KBM-7 (cell line): ENCODE measurements around the gene MARK2.
"Not testable (repeated sequence)": the region's sequence is repeated elsewhere in the genome, so short reads cannot be mapped to it uniquely, and the experiment has no call there.

ENCODE experiments used
- DNase-seq: peaks from one replicate; pipeline ENCODE4 v3.0.0-alpha.2; 2015
- in situ Hi-C: fragments of 300-500 bp; cut with MboI; formaldehyde crosslinking; loops from 2 replicates; pipeline ENCODE4 v1.14.3; 2020; ENCODE audit warnings: low sequenced_read_pairs, low pct_unique_long_range_greater_than_20kb, mixed read lengths

Gene MARK2

GRCh38 chr11:63847363-63847762 is 8.5 kb downstream of the MARK2 start:
- no peak for DNase-seq
- in situ Hi-C loops, result loop anchor here (10.0 kb wide), 1 partner anchor 47 kb away; no protein-coding TSS in a partner anchor

- DNase-seq, result no peak
- in situ Hi-C loops, result loop anchor here (10.0 kb wide), 1 partner anchor 45 kb away; no protein-coding TSS in a partner anchor
These were observed 10.8 kb downstream of the MARK2 start for GRCh38 chr11:63849691-63850090.

GRCh38 chr11:63850920-63851319 is 12.0 kb downstream of the MARK2 start:
- in situ Hi-C loops, result no loop called here
- no peak for DNase-seq

- in situ Hi-C loops, result no loop called here
These were observed 12.5 kb downstream of the MARK2 start for GRCh38 chr11:63851364-63851763.

GRCh38 chr11:63853476-63853875 is 14.6 kb downstream of the MARK2 start:
- DNase-seq, result no peak
- in situ Hi-C loops, result no loop called here

More at GRCh38 chr11:63851364-63851763, 12.5 kb downstream of the MARK2 start:
- no peak for DNase-seq

- no peak for DNase-seq
- in situ Hi-C loops, result no loop called here
These were observed 15.8 kb downstream of the MARK2 start for GRCh38 chr11:63854696-63855095.

- in situ Hi-C loops, result no loop called here
- DNase-seq, result no peak
These were observed 17.1 kb downstream of the MARK2 start for GRCh38 chr11:63855975-63856374.

GRCh38 chr11:63858628-63859550 is 20.0 kb downstream of the MARK2 start:
- DNase-seq, result peak; percentile 31
- in situ Hi-C loops, result no loop called here

- peak; percentile 49 for DNase-seq
- in situ Hi-C loops, result no loop called here
These were observed 24.0 kb downstream of the MARK2 start for GRCh38 chr11:63862923-63863322.

GRCh38 chr11:63863620-63864019 is 24.7 kb downstream of the MARK2 start:
- in situ Hi-C loops, DNase-seq: not testable (repeated sequence)

- peak; percentile 57 for DNase-seq
- in situ Hi-C loops, result no loop called here
These were observed 27.3 kb downstream of the MARK2 start for GRCh38 chr11:63866211-63866610.

GRCh38 chr11:63867511-63867910 is 28.6 kb downstream of the MARK2 start:
- DNase-seq, result no peak
- in situ Hi-C loops, result no loop called here

- DNase-seq, result peak; percentile 42
- in situ Hi-C loops, result no loop called here
These were observed 29.6 kb downstream of the MARK2 start for GRCh38 chr11:63868399-63869064.

GRCh38 chr11:63869171-63869591 is 30.3 kb downstream of the MARK2 start:
- in situ Hi-C loops, result no loop called here
- no peak for DNase-seq

- in situ Hi-C loops, result no loop called here
- peak; percentile 64 for DNase-seq
These were observed 30.8 kb downstream of the MARK2 start for GRCh38 chr11:63869683-63870082.

- in situ Hi-C loops, result no loop called here
- DNase-seq, result no peak
These were observed 31.6 kb downstream of the MARK2 start for GRCh38 chr11:63870351-63871140.

- DNase-seq, result peak; percentile 99
- in situ Hi-C loops, result no loop called here
These were observed 33.3 kb downstream of the MARK2 start for GRCh38 chr11:63871962-63872799.

- no peak for DNase-seq
- in situ Hi-C loops, result no loop called here
These were observed 33.9 kb downstream of the MARK2 start for GRCh38 chr11:63872800-63873197.

GRCh38 chr11:63873311-63873710 is 34.4 kb downstream of the MARK2 start:
- in situ Hi-C loops, result no loop called here
- DNase-seq, result no peak
